GM23248 (cell line): ENCODE data around the gene CACNA1C.

Experiments
- EZH2 ChIP-seq: fragments of 200-600 bp; sonication (generic); IDR thresholded peaks from 2 replicates; pipeline ENCODE4 v1.6.1; 2018; ENCODE audit warnings: antibody characterized with exemption, mild to moderate bottlenecking; ENCODE audit not compliant: insufficient read depth, poor library complexity, severe bottlenecking
- EZH2phosphoT487 ChIP-seq: fragments of 200-600 bp; sonication (generic); IDR thresholded peaks from 2 replicates; pipeline ENCODE4 v1.6.1; 2018; ENCODE audit warnings: antibody characterized with exemption, moderate library complexity, mild to moderate bottlenecking, low read depth; ENCODE audit not compliant: insufficient read depth

GRCh38 chr12:2032506-2032905 is 20.3 kb upstream of the CACNA1C start:
- TF ChIP-seq EZH2 (no peak), EZH2phosphoT487 (no peak)
